OCI-LY3 (cell line): ENCODE measurements around the gene SART1.

ENCODE experiments used
- H2AFZ ChIP-seq: fragments of 200-600, 300-600 bp; shearing (Covaris generic); 2 replicates; pipeline ENCODE4 v1.6.0; 2014; ENCODE audit warnings: antibody characterized with exemption, low read depth, low read length
- H3K27ac ChIP-seq: fragments of 200-600, 300-600 bp; sonication (generic); 2 replicates; pipeline ENCODE4 v1.5.1; 2014; ENCODE audit warnings: mild to moderate bottlenecking, low read length, moderate library complexity, mixed read lengths
- H3K27me3 ChIP-seq: fragments of 200-600, 300-600 bp; sonication (generic); 2 replicates; pipeline ENCODE4 v1.6.1; 2014; ENCODE audit warnings: low read depth, low read length, mixed read lengths
- H3K36me3 ChIP-seq: fragments of 200-600, 300-600 bp; sonication (generic); replicated peaks from 2 replicates; pipeline ENCODE3; 2014; ENCODE audit warnings: low read depth, low read length, mixed read lengths
- H3K4me1 ChIP-seq: fragments of 300-600, 200-600 bp; sonication (generic); 2 replicates; pipeline ENCODE4 v1.6.1; 2014; ENCODE audit warnings: low read length, mixed read lengths
- H3K4me2 ChIP-seq: fragments of 200-600, 300-600 bp; sonication (generic); 2 replicates; pipeline ENCODE4 v1.6.1; 2014; ENCODE audit warnings: low read length, mixed read lengths
- H3K4me3 ChIP-seq: fragments of 300-600, 200-600 bp; sonication (generic); 2 replicates; pipeline ENCODE4 v1.5.1; 2014; ENCODE audit warnings: antibody characterized with exemption, mild to moderate bottlenecking, low read length, moderate library complexity
- H3K79me2 ChIP-seq: fragments of 300-600, 200-600 bp; shearing (Covaris generic); 2 replicates; pipeline ENCODE4 v1.6.1; 2014; ENCODE audit warnings: mild to moderate bottlenecking, low read length, mixed read lengths
- H3K9ac ChIP-seq: fragments of 300-600, 200-600 bp; shearing (Covaris generic); 2 replicates; pipeline ENCODE4 v1.6.0; 2014; ENCODE audit warnings: mild to moderate bottlenecking, low read length, moderate library complexity
- H3K9me3 ChIP-seq: fragments of 200-600, 300-600 bp; shearing (Covaris generic); 2 replicates; pipeline ENCODE4 v1.6.1; 2014; ENCODE audit warnings: low read length, mixed read lengths; ENCODE audit not compliant: insufficient read depth
- H4K20me1 ChIP-seq: fragments of 200-600, 300-600 bp; sonication (generic); 2 replicates; pipeline ENCODE4 v1.6.1; 2016; ENCODE audit warnings: low read length, mixed read lengths; ENCODE audit not compliant: insufficient read depth
- CTCF ChIP-seq: fragments of 200-600, 300-600 bp; sonication (generic); IDR thresholded peaks from 2 replicates; pipeline ENCODE4 v1.5.1; 2014; ENCODE audit warnings: antibody characterized with exemption, low read length, low read depth
- EZH2phosphoT487 ChIP-seq: fragments of 200-600 bp; shearing (Covaris generic); IDR thresholded peaks from 2 replicates; pipeline ENCODE4 v1.6.1; 2018; ENCODE audit warnings: antibody characterized with exemption, mixed run types, low read depth

SART1 gene

GRCh38 chr11:66013762-66014100 lies 52.2 kb downstream of the SART1 start:
- no peaks in the 10 kb centered on the region for H3K27me3 ChIP-seq
- H3K4me2 ChIP-seq, result no peak overlapping the region
- no peak overlapping the region for H3K4me3 ChIP-seq
- no peaks in the 10 kb centered on the region for H3K9me3 ChIP-seq
- H3K36me3 ChIP-seq, result no peaks in the 10 kb centered on the region
- no peaks in the 10 kb centered on the region for H3K79me2 ChIP-seq
- no peaks in the 10 kb centered on the region for H4K20me1 ChIP-seq
- no peak overlapping the region for H3K9ac ChIP-seq
- no peak overlapping the region for H2AFZ ChIP-seq
- no peak for TF ChIP-seq CTCF
- TF ChIP-seq EZH2phosphoT487, result no peak
- no peaks in the 10 kb centered on the region for H3K4me1 ChIP-seq
- no peak overlapping the region for H3K27ac ChIP-seq

GRCh38 chr11:66014804-66015453 lies 53.4 kb downstream of the SART1 start:
- Histone ChIP-seq H3K27me3 (no peaks in the 10 kb centered on the region), H3K9ac (no peak overlapping the region), H3K79me2 (no peaks in the 10 kb centered on the region), H4K20me1 (no peaks in the 10 kb centered on the region), H3K36me3 (no peaks in the 10 kb centered on the region), H3K9me3 (no peaks in the 10 kb centered on the region), H3K27ac (no peak overlapping the region), H3K4me3 (no peak overlapping the region), H3K4me1 (no peaks in the 10 kb centered on the region), H3K4me2 (no peak overlapping the region), H2AFZ (peak overlapping the region; percentile 30; the same call in 1 of the 2 replicates)
- TF ChIP-seq EZH2phosphoT487 (no peak), CTCF (no peak)

- peak overlapping the region; percentile 30; the same call in 1 of the 2 replicates for H2AFZ ChIP-seq
- H3K4me1 ChIP-seq, result no peaks in the 10 kb centered on the region
- TF ChIP-seq CTCF (no peak), EZH2phosphoT487 (no peak)
- H3K36me3 ChIP-seq, result no peaks in the 10 kb centered on the region
- H3K9ac ChIP-seq, result no peak overlapping the region
- no peak overlapping the region for H3K4me3 ChIP-seq
- H3K79me2 ChIP-seq, result no peaks in the 10 kb centered on the region
- H4K20me1 ChIP-seq, result no peaks in the 10 kb centered on the region
- no peak overlapping the region for H3K27ac ChIP-seq
- H3K9me3 ChIP-seq, result no peaks in the 10 kb centered on the region
- H3K27me3 ChIP-seq, result no peaks in the 10 kb centered on the region
- H3K4me2 ChIP-seq, result no peak overlapping the region
Measured at GRCh38 chr11:66015454-66015881, 53.9 kb downstream of the SART1 start.

- no peak overlapping the region for H3K27ac ChIP-seq
- H3K4me1 ChIP-seq, result no peaks in the 10 kb centered on the region
- H3K79me2 ChIP-seq, result no peaks in the 10 kb centered on the region
- TF ChIP-seq EZH2phosphoT487 (no peak), CTCF (no peak)
- no peaks in the 10 kb centered on the region for H3K9me3 ChIP-seq
- no peak overlapping the region for H2AFZ ChIP-seq
- H4K20me1 ChIP-seq, result no peaks in the 10 kb centered on the region
- no peak overlapping the region for H3K4me2 ChIP-seq
- H3K4me3 ChIP-seq, result no peak overlapping the region
- no peaks in the 10 kb centered on the region for H3K36me3 ChIP-seq
- H3K9ac ChIP-seq, result no peak overlapping the region
- no peaks in the 10 kb centered on the region for H3K27me3 ChIP-seq
Measured at GRCh38 chr11:66015936-66016792, 54.6 kb downstream of the SART1 start.
